MM.1S (cell line): ENCODE data around the gene TMTC2.

Experiments used
- DNase-seq: peaks from one replicate; pipeline ENCODE4 v3.0.0-alpha.2; 2015
- H2AFZ ChIP-seq: fragments of 300-600 bp; sonication (generic); 2 replicates; pipeline ENCODE4 v1.6.0; 2016; ENCODE audit warnings: antibody characterized with exemption, low read length
- H3F3A ChIP-seq: fragments of 300-600 bp; sonication (generic); 2 replicates; pipeline ENCODE4 v1.6.1; 2016; ENCODE audit warnings: mild to moderate bottlenecking, antibody characterized with exemption, low read length, moderate library complexity, mixed read lengths; ENCODE audit not compliant: insufficient read depth
- H3K27ac ChIP-seq: fragments of 300-600 bp; sonication (generic); 2 replicates; pipeline ENCODE4 v1.5.1; 2016; ENCODE audit warnings: mild to moderate bottlenecking, low read length
- H3K27me3 ChIP-seq: fragments of 300-600 bp; sonication (generic); replicated peaks from 2 replicates; pipeline ENCODE4 v1.6.0; 2016; ENCODE audit warnings: low read length; ENCODE audit not compliant: insufficient read depth
- H3K36me3 ChIP-seq: fragments of 300-600 bp; sonication (generic); replicated peaks from 2 replicates; pipeline ENCODE4 v1.6.1; 2016; ENCODE audit warnings: mild to moderate bottlenecking, low read length, mixed read lengths; ENCODE audit not compliant: insufficient read depth
- H3K4me1 ChIP-seq: fragments of 300-600 bp; sonication (generic); 2 replicates; pipeline ENCODE4 v1.6.1; 2016; ENCODE audit warnings: low read length, mixed read lengths
- H3K4me2 ChIP-seq: fragments of 300-600 bp; sonication (generic); 2 replicates; pipeline ENCODE4 v1.6.0; 2016; ENCODE audit warnings: low read depth, low read length
- H3K4me3 ChIP-seq: fragments of 300-600 bp; sonication (generic); 2 replicates; pipeline ENCODE4 v1.5.1; 2016; ENCODE audit warnings: low read length, mixed read lengths
- H3K79me2 ChIP-seq: fragments of 300-600 bp; sonication (generic); 2 replicates; pipeline ENCODE4 v1.6.1; 2016; ENCODE audit warnings: mixed run types, low read length, mixed read lengths
- H3K9ac ChIP-seq: fragments of 300-600 bp; sonication (generic); 2 replicates; pipeline ENCODE4 v1.6.1; 2016; ENCODE audit warnings: low read length, mixed read lengths
- H3K9me2 ChIP-seq: fragments of 300-600 bp; sonication (generic); replicated peaks from 2 replicates; pipeline ENCODE4 v1.6.1; 2016; ENCODE audit warnings: mild to moderate bottlenecking, low read length, mixed read lengths; ENCODE audit not compliant: insufficient read depth
- H3K9me3 ChIP-seq: fragments of 300-600 bp; sonication (generic); replicated peaks from 2 replicates; pipeline ENCODE4 v1.6.1; 2016; ENCODE audit warnings: mild to moderate bottlenecking, low read length, mixed read lengths; ENCODE audit not compliant: insufficient read depth
- H4K20me1 ChIP-seq: fragments of 300-600 bp; sonication (generic); 2 replicates; pipeline ENCODE4 v1.6.1; 2016; ENCODE audit warnings: mild to moderate bottlenecking, low read length, moderate library complexity, mixed read lengths; ENCODE audit not compliant: insufficient read depth
- EZH2 ChIP-seq: fragments of 300-600 bp; sonication (generic); optimal IDR thresholded peaks from 2 replicates; pipeline ENCODE3; 2017; ENCODE audit warnings: low read depth, mild to moderate bottlenecking, antibody characterized with exemption, low read length, mixed read lengths
- EZH2phosphoT487 ChIP-seq: fragments of 300-600 bp; sonication (generic); IDR thresholded peaks from 2 replicates; pipeline ENCODE4 v1.6.1; 2018; ENCODE audit warnings: antibody characterized with exemption, low read length
- TF ChIP-seq, protein P1 (sequence below): fragments of 300-600 bp; sonication (generic); IDR thresholded peaks from 2 replicates; pipeline ENCODE4 v1.5.1; 2016; ENCODE audit warnings: antibody characterized with exemption, low read length, mixed read lengths

The TMTC2 gene

GRCh38 chr12:82800185-82800584, 113.5 kb downstream of the TMTC2 start:
- Histone ChIP-seq H3F3A (no peaks in the 10 kb centered on the region), H3K27ac (no peak overlapping the region), H3K9me3 (no peaks in the 10 kb centered on the region), H3K4me1 (no peaks in the 10 kb centered on the region), H3K27me3 (no peaks in the 10 kb centered on the region), H2AFZ (no peak overlapping the region), H4K20me1 (no peaks in the 10 kb centered on the region), H3K9me2 (no peaks in the 10 kb centered on the region), H3K9ac (no peak overlapping the region), H3K4me3 (no peak overlapping the region), H3K4me2 (no peak overlapping the region), H3K79me2 (no peaks in the 10 kb centered on the region), H3K36me3 (no peaks in the 10 kb centered on the region)
- TF ChIP-seq EZH2 (no peak), EZH2phosphoT487 (no peak)
- TF ChIP-seq, protein P1, sequence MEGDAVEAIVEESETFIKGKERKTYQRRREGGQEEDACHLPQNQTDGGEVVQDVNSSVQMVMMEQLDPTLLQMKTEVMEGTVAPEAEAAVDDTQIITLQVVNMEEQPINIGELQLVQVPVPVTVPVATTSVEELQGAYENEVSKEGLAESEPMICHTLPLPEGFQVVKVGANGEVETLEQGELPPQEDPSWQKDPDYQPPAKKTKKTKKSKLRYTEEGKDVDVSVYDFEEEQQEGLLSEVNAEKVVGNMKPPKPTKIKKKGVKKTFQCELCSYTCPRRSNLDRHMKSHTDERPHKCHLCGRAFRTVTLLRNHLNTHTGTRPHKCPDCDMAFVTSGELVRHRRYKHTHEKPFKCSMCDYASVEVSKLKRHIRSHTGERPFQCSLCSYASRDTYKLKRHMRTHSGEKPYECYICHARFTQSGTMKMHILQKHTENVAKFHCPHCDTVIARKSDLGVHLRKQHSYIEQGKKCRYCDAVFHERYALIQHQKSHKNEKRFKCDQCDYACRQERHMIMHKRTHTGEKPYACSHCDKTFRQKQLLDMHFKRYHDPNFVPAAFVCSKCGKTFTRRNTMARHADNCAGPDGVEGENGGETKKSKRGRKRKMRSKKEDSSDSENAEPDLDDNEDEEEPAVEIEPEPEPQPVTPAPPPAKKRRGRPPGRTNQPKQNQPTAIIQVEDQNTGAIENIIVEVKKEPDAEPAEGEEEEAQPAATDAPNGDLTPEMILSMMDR, result no peak
- no peak for DNase-seq

DNA sequence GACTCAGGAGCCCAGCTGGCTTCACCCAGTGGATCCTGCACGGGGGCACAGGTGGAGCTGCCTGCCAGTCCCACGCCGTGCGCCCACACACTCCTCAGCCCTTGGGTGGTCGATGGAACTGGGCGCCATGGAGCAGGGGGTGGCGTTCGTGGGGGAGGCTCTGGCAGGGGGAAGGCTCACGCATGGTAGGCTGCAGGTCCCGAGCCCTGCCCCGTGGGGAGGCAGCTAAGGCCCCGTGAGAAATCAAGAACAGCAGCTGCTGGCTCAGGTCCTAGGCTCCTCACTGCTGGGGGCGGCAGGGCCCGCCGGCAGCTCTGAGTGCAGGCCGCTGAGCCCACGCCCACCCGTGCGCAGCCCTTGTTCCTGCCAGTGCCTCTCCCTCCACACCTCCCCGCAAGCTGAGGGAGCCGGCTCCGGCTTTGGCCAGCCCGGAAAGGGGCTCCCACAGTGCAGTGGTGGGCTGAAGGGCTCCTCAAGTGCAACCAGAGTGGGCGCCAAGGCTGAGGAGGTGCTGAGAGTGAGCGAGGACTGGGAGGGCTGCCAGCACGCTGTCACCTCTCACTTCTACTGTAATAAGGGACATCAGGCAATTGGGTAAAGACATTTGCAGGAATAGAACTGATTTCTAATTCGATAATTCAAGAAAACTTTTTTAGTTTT, 115.4 kb downstream of the TMTC2 start:
- Histone ChIP-seq H3K4me3 (no peak overlapping the region), H2AFZ (no peak overlapping the region), H3K9ac (no peak overlapping the region), H3K9me3 (no peaks in the 10 kb centered on the region), H3K27me3 (no peaks in the 10 kb centered on the region), H3K4me1 (no peaks in the 10 kb centered on the region), H3F3A (no peaks in the 10 kb centered on the region), H4K20me1 (no peaks in the 10 kb centered on the region), H3K4me2 (no peak overlapping the region), H3K79me2 (no peaks in the 10 kb centered on the region), H3K9me2 (no peaks in the 10 kb centered on the region), H3K36me3 (no peaks in the 10 kb centered on the region), H3K27ac (no peak overlapping the region)
- DNase-seq, result no peak
- TF ChIP-seq, protein P1, result no peak
- TF ChIP-seq EZH2phosphoT487 (no peak), EZH2 (no peak)

GRCh38 chr12:82803201-82803600, 116.5 kb downstream of the TMTC2 start:
- no peak overlapping the region for H3K4me2 ChIP-seq
- no peaks in the 10 kb centered on the region for H3K36me3 ChIP-seq
- no peak overlapping the region for H3K4me3 ChIP-seq
- H3K79me2 ChIP-seq, result no peaks in the 10 kb centered on the region
- H3K27me3 ChIP-seq, result no peaks in the 10 kb centered on the region
- H3K9me3 ChIP-seq, result no peaks in the 10 kb centered on the region
- H3K27ac ChIP-seq, result no peak overlapping the region
- no peak overlapping the region for H3K9ac ChIP-seq
- H4K20me1 ChIP-seq, result no peaks in the 10 kb centered on the region
- no peaks in the 10 kb centered on the region for H3K9me2 ChIP-seq
- H2AFZ ChIP-seq, result no peak overlapping the region
- no peak for DNase-seq
- no peak for TF ChIP-seq EZH2
- TF ChIP-seq, protein P1, result no peak
- no peak for TF ChIP-seq EZH2phosphoT487
- no peaks in the 10 kb centered on the region for H3F3A ChIP-seq
- no peaks in the 10 kb centered on the region for H3K4me1 ChIP-seq
